ENCODE measurements around the gene KRT14.

The KRT14 gene

DNA sequence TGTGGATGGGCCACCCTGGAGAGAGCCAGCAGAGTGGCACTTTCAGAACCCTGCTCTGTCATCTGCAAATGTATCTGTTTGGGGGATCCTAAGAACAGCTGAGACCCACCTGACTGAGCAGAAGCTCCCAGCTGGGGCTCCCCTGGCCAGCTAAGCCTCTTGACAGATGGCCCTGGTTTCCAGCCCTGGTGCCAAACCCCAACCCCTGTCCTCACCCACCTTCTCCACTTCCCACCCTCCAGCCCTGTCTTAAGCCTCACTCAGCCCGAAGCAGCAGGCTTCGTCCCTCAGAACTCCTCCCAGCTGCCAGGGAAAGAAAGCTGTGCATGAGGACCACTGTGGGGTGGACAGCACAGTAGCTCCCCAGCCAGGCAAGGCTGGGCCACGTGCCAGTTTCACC lies 11.4 kb downstream of the KRT14 start:
- no peak for DNase-seq

DNA sequence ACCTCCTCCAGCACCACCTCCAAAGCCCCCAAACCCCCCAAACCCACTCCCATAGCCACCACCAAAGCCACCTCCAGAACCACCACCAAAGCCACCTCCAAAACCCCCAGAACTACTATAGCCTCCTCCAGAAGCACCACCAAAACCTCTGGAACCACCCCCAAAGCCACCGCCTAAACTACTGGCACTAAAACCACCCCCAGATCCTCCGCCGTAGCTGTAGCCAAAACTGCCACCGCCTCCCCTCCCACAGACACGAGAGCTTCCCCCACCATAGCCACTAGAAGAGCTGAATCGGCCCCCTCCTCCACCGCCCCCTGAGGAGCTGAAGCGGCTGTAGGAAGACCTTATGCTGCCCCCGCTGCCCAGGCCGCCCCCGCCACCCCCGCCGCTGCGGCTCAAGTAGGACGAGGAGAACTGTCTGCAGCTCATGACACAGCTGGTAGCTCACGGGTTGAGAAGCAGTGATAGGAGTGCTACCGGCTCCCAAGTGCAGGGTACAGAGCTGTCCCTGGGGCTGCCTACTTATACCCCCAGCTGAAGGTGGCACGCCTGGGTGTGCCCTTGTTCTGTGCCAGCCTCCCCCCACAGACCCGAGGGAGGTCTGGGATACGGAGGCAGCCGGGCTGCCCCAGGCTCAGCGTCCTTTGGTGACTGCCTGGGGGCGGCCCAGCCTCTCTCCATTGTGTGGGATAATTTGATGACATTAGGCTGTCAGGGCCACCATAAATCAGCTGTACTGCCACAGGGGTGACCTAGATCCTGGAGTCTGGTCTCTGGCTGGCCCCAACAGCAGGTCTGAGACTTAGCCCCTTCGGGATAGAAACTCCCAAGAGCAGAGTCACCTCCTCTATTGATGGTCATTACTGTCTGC lies 14.9 kb downstream of the KRT14 start, which contains the start of gene KRT9:
TSS of gene KRT9 (minus strand) at position 499 of the 874 bp plus-strand sequence. CDS start at position 432, 67 bp downstream.
- DNase-seq = no peak

DNA sequence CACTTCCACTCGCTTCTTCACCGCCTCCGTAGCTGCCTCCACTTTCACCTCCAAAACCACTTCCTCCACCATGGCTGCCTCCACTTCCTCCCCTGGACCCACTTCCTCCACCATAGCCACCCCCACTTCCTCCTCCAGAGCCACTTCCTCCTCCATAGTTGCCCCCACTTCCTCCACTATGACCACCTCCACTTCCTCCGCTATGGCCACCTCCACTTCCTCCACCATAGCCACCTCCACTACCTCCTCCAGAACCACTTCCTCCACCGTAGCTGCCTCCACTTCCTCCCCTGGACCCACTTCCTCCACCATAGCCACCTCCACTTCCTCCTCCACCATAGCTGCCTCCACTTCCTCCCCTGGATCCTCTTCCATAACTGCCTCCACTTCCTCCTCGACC lies 19.4 kb downstream of the KRT14 start:
- no peak for DNase-seq

DNA sequence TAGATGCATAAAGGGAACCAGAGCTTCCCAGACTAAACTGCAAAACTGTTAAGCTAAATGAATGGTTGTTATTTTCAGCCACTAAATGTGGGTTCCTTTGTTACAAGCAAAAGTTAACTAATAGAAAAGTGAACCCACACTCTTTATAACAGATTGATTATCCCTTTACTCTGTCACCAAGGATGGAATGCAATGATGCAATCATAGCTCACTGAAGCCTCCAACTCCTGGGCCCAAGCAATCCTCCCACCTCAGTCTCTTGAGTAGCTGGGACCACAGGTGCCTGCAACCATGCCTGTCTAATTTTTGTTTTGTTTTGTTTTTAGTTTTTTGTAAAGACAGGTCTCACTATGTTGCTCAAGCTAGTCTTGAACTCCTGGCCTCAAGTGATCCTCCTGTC lies 21.4 kb downstream of the KRT14 start:
- no peak for DNase-seq

DNA sequence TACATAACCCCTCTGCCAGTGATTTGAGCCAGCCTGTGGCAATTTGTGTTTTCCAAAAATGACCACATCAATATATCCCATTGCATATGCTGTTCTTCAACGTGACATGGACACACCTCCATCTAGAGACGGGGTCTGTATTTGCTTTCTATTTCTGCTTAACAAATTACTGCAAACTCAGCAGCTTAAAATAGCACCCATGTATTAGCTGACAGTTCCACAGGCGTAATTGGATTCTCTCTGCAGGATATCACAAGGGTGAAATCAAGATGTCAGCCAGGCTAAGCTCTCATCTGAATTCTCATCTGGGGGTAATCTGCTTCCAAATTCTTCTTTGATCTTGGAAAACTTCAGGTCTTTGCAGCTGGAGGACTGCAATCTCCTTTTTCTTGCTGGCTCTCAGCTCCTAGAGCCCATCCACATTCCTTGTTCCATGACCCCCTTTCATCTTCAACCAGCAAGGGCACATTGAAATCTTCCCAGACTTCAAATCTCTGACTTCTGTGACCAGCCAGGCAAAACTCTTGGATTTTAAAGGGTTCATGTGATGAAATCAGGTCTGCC lies 23.0 kb downstream of the KRT14 start:
- DNase-seq = no peak

DNA sequence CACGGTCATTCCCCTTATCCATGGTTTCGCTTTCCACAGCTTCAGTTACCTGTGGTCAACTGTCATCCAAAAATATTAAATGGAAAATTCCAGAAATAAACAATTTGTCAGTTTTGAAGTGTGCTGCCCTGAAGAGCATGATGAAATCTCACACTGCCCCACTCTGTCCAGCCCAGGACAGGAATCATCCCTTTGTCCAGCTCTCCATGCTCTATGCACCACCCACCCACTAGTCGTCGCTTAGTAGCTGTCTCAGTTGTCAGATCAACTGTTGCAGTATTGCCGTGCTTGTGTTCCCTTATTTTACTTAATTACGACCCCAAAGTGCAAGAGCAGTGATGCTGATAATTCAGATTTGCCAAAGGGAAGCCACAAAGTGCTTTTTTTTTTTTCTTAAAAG lies 25.1 kb downstream of the KRT14 start:
- no peak for DNase-seq

DNA sequence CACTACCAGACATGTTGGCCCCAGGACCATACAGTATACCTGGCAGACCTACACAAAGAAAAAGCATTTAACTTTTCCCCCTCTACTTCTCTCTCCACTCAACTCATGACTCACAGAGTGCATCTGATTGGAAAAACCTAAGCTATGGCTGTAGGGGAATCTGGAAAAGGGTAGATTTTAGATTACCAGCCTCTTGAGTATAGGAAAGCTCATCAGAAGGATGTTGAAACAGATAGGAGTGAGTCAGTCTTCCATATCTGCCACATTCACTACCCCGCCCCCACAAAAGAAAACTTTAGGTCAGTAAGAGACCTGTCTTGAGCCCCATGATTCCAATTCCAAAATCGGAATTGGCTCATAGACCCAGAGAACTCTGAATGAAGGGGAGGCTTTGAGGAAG lies 27.1 kb downstream of the KRT14 start:
- no peak for DNase-seq

DNA sequence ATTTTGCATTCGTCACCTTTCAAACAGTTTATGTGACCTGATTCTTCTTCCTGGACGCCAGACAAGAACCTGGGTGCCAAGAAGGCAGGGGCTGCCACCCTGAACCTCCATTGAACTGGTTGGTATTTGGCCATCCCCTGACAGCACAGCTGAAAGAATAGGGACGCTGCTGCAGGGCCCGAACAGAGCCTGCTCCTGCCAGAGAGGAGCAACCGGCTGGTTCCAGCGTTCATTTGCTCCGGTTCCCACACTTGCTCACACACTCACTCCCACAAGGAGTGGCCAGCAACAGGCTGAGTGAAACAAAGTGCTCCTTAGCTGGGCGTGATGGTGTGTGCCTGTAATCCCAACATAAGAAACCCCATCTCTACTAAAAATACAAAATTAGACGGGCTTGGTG lies 29.8 kb downstream of the KRT14 start:
- DNase-seq = no peak

DNA sequence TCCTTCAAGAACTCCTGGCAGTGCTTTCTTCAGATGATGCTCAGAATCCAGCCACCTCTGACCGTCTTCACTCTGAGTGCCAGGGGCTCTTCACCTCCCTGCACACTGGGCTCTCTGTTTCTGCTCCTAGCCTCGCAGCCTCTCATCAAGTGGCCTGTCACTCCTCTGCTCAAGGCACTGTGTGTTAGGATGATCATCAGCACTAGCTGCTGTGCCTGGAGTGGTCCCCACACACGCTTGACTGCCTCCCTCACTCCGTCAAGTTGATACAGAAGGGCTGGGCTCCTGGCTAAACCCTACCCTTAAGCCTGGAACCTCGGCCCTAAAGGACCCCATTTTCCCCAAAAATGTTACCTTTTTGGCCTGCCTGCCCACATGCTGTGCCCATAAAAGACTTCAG lies 30.4 kb downstream of the KRT14 start:
- DNase-seq = no peak

DNA sequence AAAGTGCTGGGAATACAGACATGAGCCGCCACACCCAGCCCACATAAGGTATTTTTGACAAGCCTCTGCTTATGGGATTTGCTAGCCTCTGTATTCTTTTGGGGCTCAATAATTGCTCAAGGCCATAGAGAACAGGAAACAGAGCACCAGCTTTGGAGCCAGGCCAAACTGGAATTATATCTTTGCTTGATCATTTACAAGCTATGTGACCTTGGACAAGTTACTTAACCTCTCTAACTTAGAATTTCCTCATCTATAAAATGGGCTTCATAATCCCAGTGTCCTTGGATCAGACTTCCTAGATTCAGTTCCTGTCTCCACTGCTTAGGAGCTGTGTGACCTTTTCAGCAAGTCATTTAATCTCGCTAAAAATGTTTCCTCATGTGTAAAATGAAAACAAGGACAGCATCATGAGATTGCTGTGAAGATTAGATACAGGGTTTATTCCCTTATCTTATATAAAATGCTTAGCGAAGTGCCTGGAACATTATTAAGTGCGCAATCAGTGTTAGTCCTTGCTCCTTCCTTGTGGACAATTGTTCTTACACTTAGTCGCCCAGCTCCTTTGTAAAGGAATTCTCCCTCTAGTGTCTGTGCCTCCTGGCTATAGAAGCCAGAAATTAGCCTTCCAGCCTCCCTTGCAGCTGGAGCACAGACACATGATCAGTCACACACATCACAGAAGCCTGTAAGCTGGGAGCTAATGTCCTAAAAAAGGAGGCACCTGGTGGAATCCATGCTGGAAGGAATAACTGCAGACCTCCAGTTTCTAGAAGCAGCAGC lies 31.4 kb downstream of the KRT14 start:
- DNase-seq = no peak

DNA sequence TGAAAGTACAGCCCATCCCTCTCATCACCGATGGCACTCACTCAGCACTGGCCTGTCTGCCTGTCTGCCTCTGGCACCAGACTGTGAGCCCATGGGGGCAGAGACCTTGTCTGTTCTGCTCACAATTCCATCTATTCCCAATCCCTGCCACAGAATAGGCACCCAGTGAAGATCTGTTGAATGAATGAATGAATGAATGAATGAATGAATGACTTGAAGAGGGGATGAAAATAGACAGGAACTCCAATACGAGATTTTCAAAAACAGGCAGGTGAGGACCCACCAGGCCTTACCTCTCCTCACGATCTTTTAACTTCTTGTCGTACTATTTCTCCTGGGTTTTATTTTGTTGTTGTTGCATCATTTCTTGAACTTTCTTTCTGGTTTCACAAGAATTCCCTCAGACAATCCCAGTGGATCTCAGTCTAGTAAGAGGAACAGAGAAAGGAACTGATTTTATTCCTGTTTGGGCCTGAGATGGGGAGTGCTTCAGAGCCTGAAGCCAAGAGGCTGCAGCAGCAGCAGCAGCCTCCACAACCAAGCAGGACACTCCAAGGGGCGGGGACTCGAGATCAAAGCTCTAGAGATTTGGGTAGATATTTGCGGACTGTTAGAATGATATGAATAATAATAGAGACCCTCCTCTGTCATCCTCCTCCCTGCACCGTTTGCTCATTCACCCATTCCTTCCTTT lies 32.6 kb downstream of the KRT14 start:
- no peak for DNase-seq

DNA sequence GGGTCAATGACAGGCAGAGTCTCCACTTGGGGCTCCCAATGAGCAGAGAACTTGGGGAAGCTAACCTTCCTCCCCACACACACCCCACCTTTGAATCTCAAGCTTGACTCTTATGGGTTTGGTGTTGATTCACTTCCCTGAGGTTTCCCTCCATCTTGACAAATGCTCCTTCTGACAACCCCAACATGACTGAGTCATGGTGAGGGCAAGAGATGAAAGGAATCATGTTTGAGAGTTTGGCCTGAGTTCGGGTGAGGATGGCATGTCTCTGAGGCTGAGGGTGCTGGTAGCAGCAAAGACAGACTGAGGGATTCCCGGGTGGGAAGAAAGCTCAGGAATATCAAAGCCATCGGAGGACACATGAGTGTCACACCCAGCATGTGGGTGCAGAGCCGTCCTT lies 33.5 kb downstream of the KRT14 start:
- DNase-seq = no peak

DNA sequence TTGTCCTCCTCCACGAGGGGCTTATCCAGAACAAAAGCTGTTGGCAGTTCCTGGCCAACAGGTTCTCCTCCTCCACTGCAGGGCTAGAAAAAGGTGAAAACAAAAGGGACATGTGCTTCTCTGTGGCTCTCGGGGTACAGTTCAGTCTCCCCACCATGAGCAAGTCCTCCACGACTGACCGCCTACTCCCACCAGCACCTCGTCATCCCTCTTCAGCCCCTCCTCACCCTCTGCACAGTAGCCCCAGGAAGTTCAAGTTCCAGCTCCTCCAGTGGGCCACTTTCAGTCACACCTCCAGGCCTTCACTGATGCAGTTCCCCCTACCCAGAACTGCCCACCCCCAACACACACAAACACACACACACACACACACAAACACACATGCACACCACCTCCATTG lies 34.2 kb downstream of the KRT14 start:
- DNase-seq = no peak

DNA sequence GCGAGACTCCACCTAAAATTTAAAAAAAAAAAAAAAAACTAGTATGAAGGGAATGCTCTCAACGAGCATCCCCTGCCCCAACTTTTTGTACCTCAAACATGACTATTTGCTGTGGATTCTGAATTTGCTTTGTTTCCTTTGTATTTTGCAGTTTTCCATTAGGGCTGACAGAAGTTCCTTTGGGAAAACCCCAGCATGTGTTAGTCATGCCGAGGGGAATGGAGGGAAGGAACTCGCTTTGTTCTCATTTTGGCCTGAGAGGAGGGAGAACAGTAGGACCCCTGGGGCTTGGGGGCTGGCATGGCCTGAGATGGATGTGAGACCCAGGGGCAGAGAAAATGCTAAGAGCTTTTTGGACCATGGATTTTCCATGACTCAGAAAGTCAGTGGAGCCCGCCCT lies 35.3 kb downstream of the KRT14 start:
- no peak for DNase-seq

DNA sequence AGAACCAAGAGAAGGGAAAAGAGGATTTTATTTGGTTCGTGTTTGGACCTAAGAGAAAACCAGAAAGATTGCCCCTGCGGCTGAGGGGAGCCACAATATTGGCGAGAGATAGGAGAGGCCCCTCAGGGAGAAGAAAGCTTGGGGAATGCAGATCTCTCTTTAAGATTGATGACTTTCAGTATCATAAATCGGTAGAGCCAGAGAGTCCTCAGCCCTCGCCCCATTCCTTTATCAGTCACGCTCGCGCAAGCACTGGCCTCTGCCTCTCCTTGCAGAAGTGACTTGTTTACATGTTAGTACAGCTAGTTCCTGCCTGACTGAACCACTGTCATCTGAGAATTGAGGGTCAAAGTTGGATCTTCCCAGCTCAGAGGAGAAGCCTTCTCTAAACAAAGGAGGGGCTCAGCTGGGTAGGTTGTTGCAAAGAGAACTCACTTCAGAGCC lies 37.1 kb downstream of the KRT14 start:
- DNase-seq = no peak

DNA sequence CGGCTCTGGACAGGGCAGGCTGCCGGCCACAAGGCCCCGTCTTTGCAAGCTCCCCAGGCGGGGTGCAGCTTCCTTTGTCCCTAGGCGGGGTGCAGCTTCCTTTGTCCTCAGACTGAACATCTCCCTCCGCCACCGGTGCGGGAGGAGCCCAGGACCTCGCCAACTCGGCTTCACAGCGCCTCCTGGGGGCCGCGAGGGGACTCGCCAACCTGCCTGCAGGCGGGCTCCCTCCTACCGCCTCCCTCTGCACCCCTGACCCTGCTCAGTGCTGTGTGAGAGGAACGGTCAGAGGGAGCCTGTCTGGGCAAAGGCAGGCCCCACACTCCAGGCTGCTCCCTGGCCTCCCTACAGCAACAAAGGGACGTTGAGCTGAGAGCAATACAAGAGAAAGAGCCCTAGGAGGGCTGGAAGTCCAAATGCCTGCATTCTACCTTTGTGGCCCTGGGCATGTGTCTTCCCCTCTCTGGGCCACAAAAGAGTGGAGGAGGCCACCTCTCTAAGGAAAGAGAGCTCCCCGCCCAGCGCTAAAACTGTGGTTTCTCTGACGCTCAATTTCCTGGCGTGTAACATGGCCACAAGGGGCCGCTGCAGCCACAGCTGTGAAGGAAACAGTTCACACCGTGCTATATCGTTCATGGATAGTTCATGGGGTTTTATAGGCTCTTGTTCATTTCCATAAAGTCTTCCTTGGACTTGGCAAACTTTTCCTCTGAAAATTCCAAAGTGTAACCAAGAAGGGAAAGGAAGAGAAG lies 37.7 kb downstream of the KRT14 start:
- peak; percentile 74 to 86 for DNase-seq

DNA sequence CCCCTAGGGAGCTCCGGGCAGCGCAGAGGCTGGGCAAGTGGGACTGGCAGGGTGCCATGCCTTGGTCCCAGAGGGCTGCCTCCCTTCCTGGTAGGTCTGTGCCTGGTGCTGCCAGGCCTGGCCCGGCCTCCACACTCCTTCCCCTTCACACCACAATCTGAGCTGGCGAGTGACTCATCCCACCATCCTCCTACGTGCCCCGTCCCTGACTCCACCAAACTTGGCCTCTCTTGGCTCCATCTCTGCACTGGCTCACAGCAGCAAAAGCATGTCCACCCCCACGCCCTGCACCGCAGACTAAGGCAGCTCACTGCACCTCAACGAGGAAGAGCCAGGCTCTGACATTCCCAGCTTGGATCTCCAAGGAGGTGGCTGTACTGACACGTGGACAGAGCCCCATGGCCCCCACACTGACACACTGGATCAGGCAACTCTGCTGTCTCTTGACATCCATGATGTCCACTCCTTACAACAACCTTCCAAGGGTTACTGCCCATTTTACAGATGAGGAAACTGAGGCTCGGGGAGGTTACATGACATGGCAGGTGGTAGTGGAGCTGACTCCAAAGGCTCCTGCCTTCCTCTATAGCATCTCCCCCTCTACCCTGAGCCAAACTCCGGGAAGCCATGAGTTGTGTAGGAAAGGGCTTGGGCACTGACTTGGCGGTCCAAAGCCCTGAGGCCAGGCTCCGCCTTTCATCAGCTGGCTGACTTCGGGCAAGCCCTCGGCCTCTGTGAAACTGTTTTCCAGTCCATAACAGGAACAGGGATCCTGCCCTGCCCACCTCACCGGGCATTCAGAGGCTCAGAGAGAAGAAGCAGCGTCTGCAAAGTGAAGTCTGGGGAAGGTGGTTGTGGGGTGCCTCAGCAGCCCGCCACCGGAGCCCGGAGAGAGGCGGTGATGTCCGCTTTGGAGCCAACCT lies 38.5 kb downstream of the KRT14 start:
- peak; percentile 58 to 64 for DNase-seq

DNA sequence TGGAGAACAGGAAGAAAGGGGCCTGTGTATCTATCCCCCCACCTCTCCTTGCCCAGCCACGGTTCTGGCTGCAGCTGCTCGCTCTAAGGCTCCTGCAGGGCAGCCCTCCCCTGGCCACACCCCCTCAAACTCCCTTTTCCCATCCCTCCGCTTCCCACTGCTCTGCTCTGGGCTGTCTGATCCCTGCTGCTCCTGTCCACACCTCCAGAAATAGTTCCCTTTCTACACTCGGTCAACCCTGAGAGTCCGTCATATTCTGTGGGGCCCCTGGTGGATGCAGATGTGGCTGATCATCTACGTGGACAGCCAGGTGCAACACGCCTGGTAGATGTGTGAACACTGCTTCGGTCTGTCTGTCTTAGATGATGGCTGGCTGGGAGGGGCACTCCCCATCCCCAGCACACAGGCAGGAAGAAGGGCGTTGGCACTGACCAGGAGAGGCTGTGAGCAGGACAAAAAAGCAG lies 39.3 kb downstream of the KRT14 start:
- no peak for DNase-seq

DNA sequence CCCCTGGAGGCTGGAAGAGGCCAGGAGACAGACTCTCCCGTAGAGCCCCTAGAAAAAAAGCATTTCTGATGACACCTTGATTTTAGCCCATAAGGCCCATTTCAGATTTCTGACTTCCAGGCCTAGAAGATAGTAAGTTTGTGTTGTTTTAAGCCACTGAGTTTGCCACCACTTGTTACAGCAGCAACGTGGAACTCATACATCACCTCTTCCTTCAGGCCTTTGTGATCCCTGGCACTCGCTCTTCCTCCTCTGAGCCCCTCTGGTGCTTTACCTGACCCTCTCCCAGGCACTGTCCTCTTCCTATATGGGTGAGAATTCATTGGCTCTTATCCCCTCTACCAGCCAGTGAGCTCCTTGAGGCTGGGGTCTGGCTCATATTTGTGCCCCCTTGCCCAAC lies 39.9 kb downstream of the KRT14 start:
- no peak for DNase-seq

DNA sequence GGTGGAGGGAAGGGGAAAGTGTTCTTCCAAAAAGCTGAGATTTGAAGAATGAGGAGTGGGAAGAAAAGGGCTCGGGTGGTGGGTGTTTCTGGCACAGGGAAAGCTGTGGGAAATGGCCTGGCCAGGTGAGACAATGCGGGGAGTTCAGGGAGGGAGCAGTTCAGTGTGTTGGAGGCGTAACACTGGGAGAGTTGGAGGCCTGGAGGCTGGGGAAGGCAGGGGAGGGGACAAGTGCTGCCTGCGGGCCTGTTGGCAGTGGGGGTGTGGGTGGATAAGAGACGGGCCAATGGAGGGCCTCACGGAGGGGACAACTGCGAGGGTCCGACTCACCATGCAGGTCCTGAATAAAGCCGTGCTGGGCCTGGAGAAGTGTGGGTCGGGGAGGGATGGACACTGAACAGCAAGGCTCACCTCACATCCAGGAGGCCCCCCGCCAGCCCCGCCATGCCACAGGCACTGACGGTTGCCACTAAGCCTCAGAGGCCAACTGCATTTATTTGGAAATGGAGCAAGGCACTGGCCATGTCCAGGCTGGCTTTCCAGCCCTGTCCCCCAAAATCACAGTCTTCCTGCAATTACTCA lies 40.8 kb downstream of the KRT14 start:
- DNase-seq = no peak

DNA sequence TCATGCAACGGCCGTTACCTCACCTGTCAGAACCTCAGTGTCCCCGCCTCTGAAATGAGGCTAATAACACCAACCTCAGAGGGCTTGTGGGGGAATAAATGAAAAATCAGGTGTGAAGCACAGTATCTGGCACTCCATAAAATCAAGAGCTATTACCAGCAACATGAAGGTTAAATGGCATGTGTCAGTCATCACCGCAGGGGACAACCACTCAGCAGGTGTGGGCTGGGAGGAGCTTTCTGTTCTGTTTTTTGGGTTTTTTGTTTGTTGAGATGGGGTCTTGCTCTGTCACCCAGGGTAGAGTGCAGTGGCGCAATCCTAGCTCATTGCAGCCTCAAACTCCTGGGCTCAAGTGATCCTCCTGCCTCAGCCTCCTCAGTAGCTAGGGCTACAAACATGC lies 41.8 kb downstream of the KRT14 start:
- no peak for DNase-seq
